Measurements from ENCODE around the gene RUNX1. TPM values are rescaled to one million over a fixed set of nuclear protein-coding genes. Genes with fewer than 3 reads are reported as not detected.

The RUNX1 gene
- total and polyA plus RNA-seq, 4 donors = 23.3 to 100 (median 33.4) TPM

GRCh38 chr21:34782506-34783360, 266.4 kb downstream of the RUNX1 start:
- no peak for DNase-seq
- H3K9me3 ChIP-seq (ENCODE audit: control insufficient read depth in 4 of 4, insufficient read depth in 3 of 4, low read length in 3 of 4) = peaks cover 0 to 3% (median 0%) of the 10 kb centered on the region in 4 donors
- TF ChIP-seq, protein P1, sequence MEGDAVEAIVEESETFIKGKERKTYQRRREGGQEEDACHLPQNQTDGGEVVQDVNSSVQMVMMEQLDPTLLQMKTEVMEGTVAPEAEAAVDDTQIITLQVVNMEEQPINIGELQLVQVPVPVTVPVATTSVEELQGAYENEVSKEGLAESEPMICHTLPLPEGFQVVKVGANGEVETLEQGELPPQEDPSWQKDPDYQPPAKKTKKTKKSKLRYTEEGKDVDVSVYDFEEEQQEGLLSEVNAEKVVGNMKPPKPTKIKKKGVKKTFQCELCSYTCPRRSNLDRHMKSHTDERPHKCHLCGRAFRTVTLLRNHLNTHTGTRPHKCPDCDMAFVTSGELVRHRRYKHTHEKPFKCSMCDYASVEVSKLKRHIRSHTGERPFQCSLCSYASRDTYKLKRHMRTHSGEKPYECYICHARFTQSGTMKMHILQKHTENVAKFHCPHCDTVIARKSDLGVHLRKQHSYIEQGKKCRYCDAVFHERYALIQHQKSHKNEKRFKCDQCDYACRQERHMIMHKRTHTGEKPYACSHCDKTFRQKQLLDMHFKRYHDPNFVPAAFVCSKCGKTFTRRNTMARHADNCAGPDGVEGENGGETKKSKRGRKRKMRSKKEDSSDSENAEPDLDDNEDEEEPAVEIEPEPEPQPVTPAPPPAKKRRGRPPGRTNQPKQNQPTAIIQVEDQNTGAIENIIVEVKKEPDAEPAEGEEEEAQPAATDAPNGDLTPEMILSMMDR (IDR thresholded peaks at IDR 0.05; ENCODE audit: control extremely low read depth, extremely low read depth) = no peak
- no peak overlapping the region for H3K27ac ChIP-seq (ENCODE audit: low read depth in 1 of 2, low read length in 1 of 2)
- H3K9ac ChIP-seq (ENCODE audit: insufficient read depth in 1 of 2, low read length in 2 of 2) = no peak overlapping the region
- H3K4me3 ChIP-seq = no peak overlapping the region
- WGBS, 2 donors = 84 to 88% methylated on average over 11 of the region's 11 CpGs
- ATAC-seq (ENCODE audit: insufficient read depth, low FRiP score) = no peak
- H3K4me1 ChIP-seq (ENCODE audit: control insufficient read depth in 5 of 5, insufficient read depth in 5 of 5, low read length in 5 of 5) = no peaks in the 10 kb centered on the region
- no peaks in the 10 kb centered on the region for H3K27me3 ChIP-seq (ENCODE audit: control insufficient read depth in 3 of 3, insufficient read depth in 3 of 3, low read length in 2 of 3)
- H3K36me3 ChIP-seq (ENCODE audit: control insufficient read depth in 4 of 4, insufficient read depth in 4 of 4, low read length in 4 of 4) = no peaks in the 10 kb centered on the region

DNA sequence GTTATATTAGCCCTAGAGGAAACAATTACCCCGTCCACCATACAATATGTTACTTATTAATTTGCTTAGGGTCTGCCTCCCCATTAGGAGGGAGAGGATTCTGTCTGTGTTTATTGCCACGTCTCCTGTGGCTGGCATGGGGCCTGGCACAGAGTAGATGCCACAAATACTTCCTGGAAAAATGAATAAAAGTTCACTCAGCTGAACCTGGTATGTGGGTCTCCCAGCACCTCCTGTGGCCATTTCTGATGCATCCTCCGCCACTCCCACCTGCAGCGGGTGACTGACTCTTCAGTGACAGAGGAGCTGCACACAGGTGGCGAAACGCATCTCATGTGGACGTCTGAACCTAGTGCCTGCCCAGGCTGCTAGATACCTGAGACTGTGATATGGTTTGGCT, 267.6 kb downstream of the RUNX1 start:
- WGBS, 2 donors = 83 to 92% methylated on average over 7 of the region's 7 CpGs
- H3K9ac ChIP-seq (ENCODE audit: insufficient read depth in 1 of 2, low read length in 2 of 2) = no peak overlapping the region
- TF ChIP-seq, protein P1 (IDR thresholded peaks at IDR 0.05; ENCODE audit: control extremely low read depth, extremely low read depth) = no peak
- no peaks in the 10 kb centered on the region for H3K4me1 ChIP-seq (ENCODE audit: control insufficient read depth in 5 of 5, insufficient read depth in 5 of 5, low read length in 5 of 5)
- ATAC-seq (ENCODE audit: insufficient read depth, low FRiP score) = no peak
- no peaks in the 10 kb centered on the region for H3K27me3 ChIP-seq (ENCODE audit: control insufficient read depth in 3 of 3, insufficient read depth in 3 of 3, low read length in 2 of 3)
- H3K9me3 ChIP-seq (ENCODE audit: control insufficient read depth in 4 of 4, insufficient read depth in 3 of 4, low read length in 3 of 4) = peaks cover 0 to 3% (median 0%) of the 10 kb centered on the region in 4 donors
- H3K4me3 ChIP-seq = no peak overlapping the region
- no peaks in the 10 kb centered on the region for H3K36me3 ChIP-seq (ENCODE audit: control insufficient read depth in 4 of 4, insufficient read depth in 4 of 4, low read length in 4 of 4)
- no peak for DNase-seq
- no peak overlapping the region for H3K27ac ChIP-seq (ENCODE audit: low read depth in 1 of 2, low read length in 1 of 2)

DNA sequence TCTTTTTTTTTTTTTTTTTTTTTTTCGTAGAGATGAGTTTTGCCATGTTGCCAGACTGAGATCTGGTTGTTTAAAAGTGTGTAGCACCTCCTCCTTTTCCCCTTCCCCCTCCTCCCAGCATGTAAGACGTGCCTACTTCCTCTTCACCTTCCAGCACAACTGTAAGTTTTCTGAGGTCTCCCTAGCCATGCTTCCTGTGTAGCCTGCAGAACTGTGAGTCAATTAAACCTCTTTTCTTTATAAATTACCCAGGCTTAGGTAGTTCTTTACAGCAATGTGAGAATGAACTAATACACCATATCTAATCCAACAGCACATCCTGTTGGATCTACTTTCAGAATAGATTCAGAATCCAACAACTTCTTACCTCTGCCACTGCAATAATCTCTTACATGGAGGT, 269.2 kb downstream of the RUNX1 start:
- no peaks in the 10 kb centered on the region for H3K27me3 ChIP-seq (ENCODE audit: control insufficient read depth in 3 of 3, insufficient read depth in 3 of 3, low read length in 2 of 3)
- no peaks in the 10 kb centered on the region for H3K4me1 ChIP-seq (ENCODE audit: control insufficient read depth in 5 of 5, insufficient read depth in 5 of 5, low read length in 5 of 5)
- no peak for ATAC-seq (ENCODE audit: insufficient read depth, low FRiP score)
- WGBS, 2 donors = 8 to 17% methylated on average over 2 of the region's 2 CpGs
- no peak for DNase-seq
- no peak overlapping the region for H3K9ac ChIP-seq (ENCODE audit: insufficient read depth in 1 of 2, low read length in 2 of 2)
- H3K36me3 ChIP-seq (ENCODE audit: control insufficient read depth in 4 of 4, insufficient read depth in 4 of 4, low read length in 4 of 4) = no peaks in the 10 kb centered on the region
- TF ChIP-seq, protein P1 (IDR thresholded peaks at IDR 0.05; ENCODE audit: control extremely low read depth, extremely low read depth) = no peak
- no peak overlapping the region for H3K4me3 ChIP-seq
- peaks cover 0 to 3% (median 0%) of the 10 kb centered on the region in 4 donors for H3K9me3 ChIP-seq (ENCODE audit: control insufficient read depth in 4 of 4, insufficient read depth in 3 of 4, low read length in 3 of 4)
- H3K27ac ChIP-seq (ENCODE audit: low read depth in 1 of 2, low read length in 1 of 2) = no peak overlapping the region

Measured in lung (tissue), 12 donors.